Measurements from ENCODE around the gene PSMB11. TPM values are rescaled to one million over a fixed set of nuclear protein-coding genes. Genes with fewer than 3 reads are reported as not detected.

PSMB11 gene
- total and polyA plus RNA-seq, 7 donors: 0.03 to 0.51 TPM; not detected in 5

GRCh38 chr14:23033251-23033727, 8.7 kb upstream of the PSMB11 start:
- peak overlapping the region; percentile 88 for H3K4me3 ChIP-seq
- ATAC-seq: no peak
- 85 to 89% (median 87%) methylated on average over 10 of the region's 10 CpGs for WGBS, 3 donors
- peak overlapping the region; percentile 93 for H3K27ac ChIP-seq
- intact Hi-C loops (cut with DNase I): no loop called here
- no peaks in the 10 kb centered on the region for H3K27me3 ChIP-seq (ENCODE audit: insufficient read depth in 3 of 3, low read length in 2 of 3)
- TF ChIP-seq CTCF (IDR thresholded peaks at IDR 0.05): no peak
- H3K36me3 ChIP-seq (ENCODE audit: insufficient read depth in 1 of 2, low read depth in 1 of 2): peaks cover 5 to 52% of the 10 kb centered on the region in 2 donors
- no peaks in the 10 kb centered on the region for H3K9me3 ChIP-seq
- DNase-seq: no peak
- H3K4me1 ChIP-seq: peaks cover 33% of the 10 kb centered on the region

GRCh38 chr14:23033801-23034497, 8.1 kb upstream of the PSMB11 start:
- Histone ChIP-seq H3K27me3 (ENCODE audit: insufficient read depth in 3 of 3, low read length in 2 of 3) (no peaks in the 10 kb centered on the region), H3K4me3 (peak overlapping the region; percentile 88), H3K4me1 (peaks cover 29% of the 10 kb centered on the region), H3K9me3 (no peaks in the 10 kb centered on the region), H3K27ac (peak overlapping the region; percentile 93), H3K36me3 (ENCODE audit: insufficient read depth in 1 of 2, low read depth in 1 of 2) (peaks cover 5 to 45% of the 10 kb centered on the region in 2 donors)
- ATAC-seq (peak in 1 of 4 donors; percentile 49), DNase-seq (no peak)
- TF ChIP-seq CTCF (IDR thresholded peaks at IDR 0.05): no peak
- 36 to 37% (median 36%) methylated on average over 17 of the region's 17 CpGs for WGBS, 3 donors
- intact Hi-C loops (cut with DNase I): loop anchor here in 1 of 2 donors (2.0 kb wide), 1 partner anchor 25 kb away; no protein-coding TSS in a partner anchor

- no peak for TF ChIP-seq CTCF (IDR thresholded peaks at IDR 0.05)
- peaks cover 5 to 37% of the 10 kb centered on the region in 2 donors for H3K36me3 ChIP-seq (ENCODE audit: insufficient read depth in 1 of 2, low read depth in 1 of 2)
- DNase-seq: peak; percentile 89 to 94
- no peaks in the 10 kb centered on the region for H3K9me3 ChIP-seq
- H3K27ac ChIP-seq: peak within 1 kb of the TSS; percentile 93
- H3K4me3 ChIP-seq: peak within 1 kb of the TSS; percentile 88
- WGBS, 3 donors: 0 to 1% (median 1%) methylated on average over 34 to 36 of the region's 36 CpGs
- peak; percentile 97 for ATAC-seq
- H3K27me3 ChIP-seq (ENCODE audit: insufficient read depth in 3 of 3, low read length in 2 of 3): no peaks in the 10 kb centered on the region
- H3K4me1 ChIP-seq: peaks cover 23% of the 10 kb centered on the region
- intact Hi-C loops (cut with DNase I): loop anchor here in 1 of 2 donors (2.0 kb wide), 1 partner anchor 26 kb away; no protein-coding TSS in a partner anchor
Measured at GRCh38 chr14:23034498-23035302, 7.3 kb upstream of the PSMB11 start, which contains the start of gene PSMB5. Gene PSMB5, minus strand, starts transcription at chr14:23034900. Its CDS starts 19 bp downstream, at chr14:23034881.

GRCh38 chr14:23035303-23036144, 6.5 kb upstream of the PSMB11 start:
- WGBS, 3 donors: 54 to 57% (median 56%) methylated on average over 14 of the region's 14 CpGs
- Histone ChIP-seq H3K27me3 (ENCODE audit: insufficient read depth in 3 of 3, low read length in 2 of 3) (no peaks in the 10 kb centered on the region), H3K9me3 (no peaks in the 10 kb centered on the region), H3K36me3 (ENCODE audit: insufficient read depth in 1 of 2, low read depth in 1 of 2) (peaks cover 5 to 29% of the 10 kb centered on the region in 2 donors), H3K27ac (peak overlapping the region; percentile 93), H3K4me1 (peaks cover 23% of the 10 kb centered on the region), H3K4me3 (peak overlapping the region; percentile 88)
- ATAC-seq (no peak), DNase-seq (no peak)
- intact Hi-C loops (cut with DNase I): loop anchor here in 1 of 2 donors (2.0 kb wide), 1 partner anchor 27 kb away; no protein-coding TSS in a partner anchor
- TF ChIP-seq CTCF (IDR thresholded peaks at IDR 0.05): no peak
